NCI-H187 treated with DMSO at 0.1 percent for 48 hours (cell line): ENCODE results near the gene NSMCE1.
"Not testable (repeated sequence)": the region's sequence is repeated elsewhere in the genome, so short reads cannot be mapped to it uniquely, and the experiment has no call there.

ENCODE experiments used
- DNase-seq: peaks from one replicate; lab custom pipeline; 2025; lab: John Stamatoyannopoulos, UW

Gene NSMCE1

DNA sequence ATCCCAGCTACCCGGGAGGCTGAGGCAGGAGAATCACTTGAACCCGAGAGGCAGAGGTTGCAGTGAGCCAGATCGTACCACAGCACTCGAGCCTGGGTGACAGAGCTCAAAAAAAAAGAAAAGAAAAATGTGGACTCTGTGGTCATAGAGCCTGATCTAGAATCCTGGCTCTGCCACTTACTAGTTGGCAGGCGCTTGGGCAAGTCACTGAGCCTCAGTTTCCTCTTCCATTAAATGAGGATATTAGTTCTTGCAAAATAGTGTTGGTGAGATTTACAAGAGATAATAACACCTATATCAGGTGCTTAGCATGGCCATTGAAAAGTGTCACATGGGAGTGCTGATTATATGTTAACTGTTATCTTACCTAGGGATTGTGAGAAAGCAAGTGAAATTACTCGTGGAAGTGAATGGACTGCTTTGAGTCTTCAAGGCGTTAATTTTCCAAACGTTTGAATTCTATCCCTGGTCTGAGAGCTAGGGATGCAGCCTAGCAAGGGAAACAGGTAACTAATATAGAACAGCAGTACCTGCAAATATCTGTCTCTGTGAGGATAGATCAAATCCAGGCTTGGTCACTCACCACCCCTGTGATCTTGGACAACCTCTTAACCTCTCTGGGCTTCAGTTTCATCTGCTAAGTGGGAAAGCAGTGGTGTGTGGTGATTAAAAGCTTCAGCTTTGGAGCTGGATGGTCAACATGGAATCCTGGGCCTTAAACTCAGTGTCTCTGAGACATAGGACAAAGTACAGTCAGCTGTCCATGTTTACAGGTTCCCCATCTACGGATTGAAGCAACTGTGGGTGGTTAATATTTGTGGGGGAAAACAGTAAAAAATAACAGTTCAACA, 953 bp upstream of the NSMCE1 start:
- no peak for DNase-seq

DNA sequence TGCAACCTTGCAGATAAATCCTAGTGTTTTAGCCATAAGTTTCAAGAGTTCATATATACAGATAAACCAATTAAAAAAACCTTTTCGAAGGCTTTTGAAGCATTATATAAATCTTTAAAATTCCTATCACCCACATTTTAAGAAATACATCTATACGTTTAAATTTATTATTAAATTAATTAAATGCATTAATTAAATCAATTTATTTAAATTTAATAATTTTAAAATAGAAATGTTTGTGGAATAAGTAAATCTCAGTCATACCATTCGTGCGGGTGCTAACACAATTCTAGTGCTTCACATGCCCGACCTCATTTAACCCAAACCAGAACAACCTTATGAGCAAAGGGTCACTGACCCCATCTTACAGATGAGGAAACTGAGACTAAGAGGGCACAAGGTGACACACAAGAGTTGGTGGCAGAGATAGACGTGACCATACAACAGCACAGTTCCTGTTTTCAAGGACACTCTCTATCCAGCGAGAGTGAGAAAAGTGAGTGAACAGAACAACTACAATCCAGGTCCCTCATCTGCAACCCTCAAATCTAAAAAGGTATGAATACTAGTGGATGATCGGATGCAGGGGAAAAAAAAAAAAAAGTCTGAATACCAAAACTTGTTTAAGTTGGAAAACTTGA, 1.4 kb downstream of the NSMCE1 start:
- no peak for DNase-seq

DNA sequence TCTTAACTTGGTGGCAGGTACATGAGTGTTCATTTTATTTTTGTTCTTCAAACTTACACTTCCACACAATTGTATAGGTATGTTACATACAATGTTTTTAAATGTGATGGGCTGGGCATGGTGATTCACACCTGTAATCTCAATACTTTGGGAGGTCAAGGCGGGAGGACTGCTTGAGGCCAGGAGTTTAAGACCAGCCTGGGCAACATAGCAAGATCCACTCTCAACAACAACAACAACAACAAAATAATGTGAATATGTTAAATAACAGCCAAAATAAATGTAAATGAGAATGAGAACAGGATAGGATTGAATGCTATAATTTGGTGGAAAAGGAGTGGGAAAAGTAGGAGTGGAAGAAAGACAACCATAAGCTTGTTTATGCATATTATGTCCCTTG, 2.6 kb downstream of the NSMCE1 start:
- DNase-seq = no peak

DNA sequence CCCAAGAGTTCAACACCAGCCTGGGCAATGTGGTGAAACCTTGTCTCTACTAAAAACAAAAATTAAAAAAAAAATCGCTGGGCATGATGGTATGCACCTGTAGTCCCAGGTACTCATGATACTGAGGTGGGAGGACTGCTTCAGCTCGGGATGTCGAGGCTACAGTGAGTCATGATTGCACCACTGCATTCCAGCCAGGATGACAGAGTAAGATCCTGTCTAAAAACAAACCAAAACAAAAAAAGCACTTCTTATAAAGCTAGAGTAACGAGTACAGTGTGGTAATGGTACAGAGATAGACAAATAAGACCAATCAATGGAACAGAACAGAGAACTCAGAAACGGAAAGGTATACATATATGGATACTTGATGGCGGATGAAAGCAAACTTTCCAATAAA, 4.4 kb downstream of the NSMCE1 start:
- no peak for DNase-seq

DNA sequence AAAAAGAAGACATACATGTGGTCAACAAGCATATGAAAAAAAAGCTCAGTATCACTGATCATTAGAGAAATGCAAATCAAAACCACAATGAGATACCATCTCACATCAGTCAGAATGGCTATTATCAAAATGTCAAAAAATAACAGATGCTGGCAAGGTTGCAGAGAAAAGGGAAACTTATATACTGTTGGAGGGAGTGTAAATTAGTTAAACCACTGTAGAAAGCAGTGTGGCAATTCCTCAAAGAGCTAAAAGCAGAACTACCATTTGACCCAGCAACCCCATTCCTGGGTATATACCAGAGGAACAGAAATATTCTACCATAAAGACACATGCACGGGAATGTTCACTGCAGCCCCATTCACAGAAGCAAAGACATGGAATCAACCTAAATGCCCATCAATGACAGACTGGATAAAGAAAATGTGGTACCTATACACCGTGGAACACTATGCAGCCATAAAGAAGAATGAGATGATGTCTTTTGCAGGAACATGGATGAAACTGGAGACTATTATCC, 5.6 kb downstream of the NSMCE1 start:
- not testable (repeated sequence) for DNase-seq

DNA sequence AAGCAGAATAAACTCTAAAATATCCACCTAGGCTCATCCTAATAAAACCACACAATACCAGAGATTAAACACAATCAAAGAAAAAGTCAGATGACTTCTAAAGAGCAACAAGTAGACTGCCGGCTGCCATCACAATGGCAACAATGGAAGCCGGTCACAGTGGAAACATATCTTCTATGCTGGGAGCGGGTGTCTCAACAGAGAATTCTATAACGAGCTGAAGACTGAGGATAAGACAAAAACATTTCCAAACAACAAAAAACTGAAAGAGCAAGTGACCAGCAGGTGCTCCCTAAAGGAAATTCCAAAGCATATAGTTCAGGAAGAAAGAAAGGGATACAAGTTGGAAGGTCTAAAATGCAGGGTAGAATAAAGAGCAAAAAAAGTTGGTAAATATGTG, 8.9 kb downstream of the NSMCE1 start:
- no peak for DNase-seq

DNA sequence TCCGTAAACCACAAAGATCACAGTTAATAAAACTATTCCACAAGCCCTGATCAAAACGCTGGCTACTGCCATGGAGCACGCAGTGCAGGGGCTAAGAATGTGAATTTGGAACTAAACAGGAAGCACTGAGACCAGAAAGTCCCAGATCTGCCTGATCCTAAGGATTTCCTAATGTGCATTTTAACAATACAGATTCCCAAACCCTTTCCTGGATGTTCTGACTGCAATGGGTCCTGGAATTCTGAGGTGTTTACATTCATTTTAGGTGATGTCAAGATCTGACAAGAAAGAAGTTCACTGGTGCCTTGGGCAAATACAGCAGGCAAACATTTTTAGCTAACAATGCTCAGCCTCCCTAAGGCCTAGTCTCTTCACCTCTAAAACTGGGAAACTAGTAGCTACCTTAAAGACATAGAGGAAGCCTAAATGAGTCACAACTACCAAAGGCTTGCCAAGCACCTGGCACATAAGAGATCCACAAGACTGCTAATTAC, 10.3 kb downstream of the NSMCE1 start:
- no peak for DNase-seq

DNA sequence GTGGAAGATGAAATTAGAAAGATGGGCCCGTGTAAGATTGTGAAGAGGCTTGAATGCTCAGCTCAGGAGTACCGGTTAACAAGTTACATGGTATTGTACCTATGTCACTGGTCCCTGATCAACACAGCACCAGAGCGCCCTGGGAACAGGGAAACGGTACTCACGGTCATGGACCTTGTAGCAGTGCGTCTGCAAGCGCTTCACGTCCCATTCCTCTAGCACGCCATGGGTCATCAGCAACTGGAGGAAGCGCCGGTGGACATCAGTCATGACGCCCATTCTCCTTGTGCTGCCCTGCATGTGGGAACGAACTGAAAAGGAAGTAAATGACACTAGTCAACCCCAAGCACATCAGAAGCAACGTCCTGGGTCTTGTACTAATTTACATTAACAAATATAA, 11.3 kb downstream of the NSMCE1 start:
- no peak for DNase-seq

DNA sequence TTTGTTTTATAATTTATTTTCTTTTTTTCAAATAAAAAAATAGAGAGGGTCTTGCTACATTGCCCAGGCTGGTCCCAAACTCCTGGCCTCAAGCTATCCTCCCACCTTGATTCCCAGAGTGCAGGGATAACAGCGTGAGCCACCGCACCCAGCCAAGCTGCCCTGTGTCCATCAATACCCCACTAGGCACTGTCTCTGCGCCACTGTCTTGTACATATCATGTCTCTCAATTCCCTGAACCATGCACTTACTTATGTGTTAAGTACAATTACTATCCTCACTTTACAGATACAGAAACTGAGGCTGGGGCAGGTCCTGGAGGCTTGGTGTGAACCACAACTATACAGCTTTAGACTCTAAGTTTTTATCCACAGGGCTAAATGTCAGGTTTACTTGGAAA, 11.7 kb downstream of the NSMCE1 start:
- no peak for DNase-seq

DNA sequence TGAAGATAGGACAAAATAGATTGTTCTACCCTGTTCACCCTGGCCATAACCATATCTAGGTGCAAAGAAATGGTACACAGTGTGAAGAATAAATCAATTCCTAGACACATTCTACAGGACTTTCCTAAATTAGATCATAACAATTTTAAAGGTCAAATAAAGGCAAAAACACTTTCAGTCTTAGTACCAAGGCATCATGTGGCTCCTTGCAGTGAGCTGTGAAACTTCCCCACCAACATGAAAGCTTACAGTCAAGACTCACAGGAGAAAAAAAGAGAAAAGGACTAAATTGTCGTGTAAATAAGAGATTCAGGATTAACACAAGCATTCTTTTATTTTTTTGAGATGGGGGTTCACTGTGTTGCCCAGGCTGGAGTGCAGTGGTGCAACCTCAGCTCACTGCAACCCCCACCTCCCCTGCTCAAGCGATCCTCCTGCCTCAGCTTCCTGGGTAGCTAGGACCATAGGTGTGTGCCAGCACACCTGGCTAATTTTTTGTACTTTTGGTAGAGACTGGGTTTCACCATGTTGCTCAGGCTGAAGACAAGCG, 14.2 kb downstream of the NSMCE1 start:
- DNase-seq = no peak

DNA sequence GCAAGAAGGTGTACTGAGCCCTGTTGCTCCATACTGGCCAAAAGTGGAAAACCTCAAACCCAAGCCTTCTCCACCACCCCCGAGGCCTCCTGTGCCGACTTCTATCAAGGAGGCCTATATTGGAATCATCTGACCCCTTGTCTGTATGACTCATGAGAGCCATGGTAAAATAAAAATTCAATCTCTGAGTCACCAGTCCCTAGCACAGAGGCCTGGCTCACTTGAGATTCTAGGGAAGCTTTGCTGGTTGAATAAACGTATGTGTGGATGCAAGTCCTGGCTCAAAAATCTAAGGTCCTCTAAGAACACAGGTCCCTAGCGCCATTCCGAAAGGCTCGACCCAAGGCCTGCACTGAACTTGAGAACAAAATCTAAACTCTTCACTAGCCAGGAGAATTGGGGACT, 15.0 kb downstream of the NSMCE1 start:
- DNase-seq = no peak

DNA sequence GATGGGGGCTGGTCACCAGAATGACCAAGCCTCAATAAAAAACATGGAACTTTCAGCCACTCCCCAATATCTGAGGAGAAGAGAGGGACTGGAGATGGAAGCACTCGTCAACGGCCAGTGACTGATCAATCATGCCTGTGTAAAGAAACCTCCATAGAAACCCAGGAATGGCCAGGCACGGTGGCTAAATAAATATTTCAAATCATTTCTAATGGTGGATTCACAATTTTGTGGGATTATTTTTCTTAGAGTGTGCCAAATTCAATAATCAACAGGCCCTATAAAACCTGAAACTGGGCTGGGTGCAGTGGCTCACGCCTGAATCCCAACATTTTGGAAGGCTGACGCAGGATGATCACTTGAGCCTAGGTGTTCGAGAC, 16.4 kb downstream of the NSMCE1 start:
- DNase-seq = no peak

DNA sequence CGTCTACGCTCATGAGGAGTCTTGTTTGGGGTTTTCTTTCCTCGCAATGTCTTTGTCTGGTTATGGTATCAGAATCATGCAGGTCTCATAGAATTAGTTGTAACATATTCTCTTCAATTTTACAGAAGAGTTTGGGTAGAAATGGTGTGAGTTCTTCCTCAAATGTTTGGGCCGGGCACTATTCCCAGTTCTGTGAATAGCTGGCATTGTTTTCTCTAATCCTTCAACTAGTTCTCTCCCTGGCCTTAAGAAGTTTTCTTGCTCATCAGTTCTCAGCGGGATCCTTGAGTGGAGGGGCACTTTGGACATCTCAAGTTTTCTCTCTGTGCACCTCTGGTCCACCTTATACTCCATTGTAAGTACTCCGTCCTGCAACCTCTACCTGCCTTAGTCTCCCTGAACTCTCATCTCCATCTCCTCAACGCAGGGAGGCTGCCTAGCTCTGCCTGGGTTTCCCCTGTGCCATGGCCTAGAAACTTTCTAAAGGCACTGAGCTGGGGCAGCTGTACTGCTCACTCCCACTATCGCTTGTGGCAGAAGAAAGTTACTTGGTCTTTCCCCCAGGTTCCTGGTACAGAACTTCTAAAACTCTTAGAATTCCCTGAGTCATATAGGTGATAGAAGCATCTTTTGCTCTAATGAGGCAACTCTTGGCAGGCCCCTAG, 16.9 kb downstream of the NSMCE1 start:
- no peak for DNase-seq

DNA sequence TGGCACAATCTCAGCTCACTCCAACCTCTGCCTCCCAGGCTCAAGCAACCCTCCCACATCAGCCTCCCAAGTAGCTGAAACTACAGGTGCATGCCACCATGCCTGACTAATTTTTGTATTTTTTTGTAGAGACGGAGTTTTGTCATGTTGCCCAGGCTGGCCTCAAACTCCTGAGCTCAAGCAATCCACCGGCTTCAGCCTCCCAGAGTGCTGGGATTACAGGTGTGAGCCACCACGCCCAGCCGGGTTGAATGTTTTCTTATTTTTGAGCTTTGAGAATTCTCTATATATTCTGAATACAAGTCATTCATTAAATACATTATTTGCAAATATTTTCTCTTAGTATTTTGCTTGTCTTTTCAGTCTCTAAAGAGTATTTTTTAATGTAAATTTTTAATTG, 19.7 kb downstream of the NSMCE1 start:
- DNase-seq = not testable (repeated sequence)

DNA sequence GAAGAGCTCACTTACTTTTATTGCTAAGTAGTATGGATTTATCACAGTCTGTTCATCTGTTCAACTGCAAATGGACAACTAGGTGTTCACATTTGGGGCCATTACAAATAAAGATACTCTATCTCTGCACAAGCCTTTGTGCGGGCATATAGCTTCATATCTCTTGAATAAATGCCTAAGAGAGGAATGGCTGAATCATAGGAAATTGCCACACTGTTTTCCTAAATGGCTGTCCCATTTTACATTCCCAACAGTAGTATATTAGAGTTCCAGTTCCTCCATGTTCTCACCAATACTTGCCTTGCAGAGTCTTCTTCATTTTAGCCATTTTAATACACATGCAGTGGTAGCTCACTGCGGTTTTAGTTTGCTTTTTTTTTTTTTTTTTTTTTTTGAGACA, 20.5 kb downstream of the NSMCE1 start:
- DNase-seq = no peak

DNA sequence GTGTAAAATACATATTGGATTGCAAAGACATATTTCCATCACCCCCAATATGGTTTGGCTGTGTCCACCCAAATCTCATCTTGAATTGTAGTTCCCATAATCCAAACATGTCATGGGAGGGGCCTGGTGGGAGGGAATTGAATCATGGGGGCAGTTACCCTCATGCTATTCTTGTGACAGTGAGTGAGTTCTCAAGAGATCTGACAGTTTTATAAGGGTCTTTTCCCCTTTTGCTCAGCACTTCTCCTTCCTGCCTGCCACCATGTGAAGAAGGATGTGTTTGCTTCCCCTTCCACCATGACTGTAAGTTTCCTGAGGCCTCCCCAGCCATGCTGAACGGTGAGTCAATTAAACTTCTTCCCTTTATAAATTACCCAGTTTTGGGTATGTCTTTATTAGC, 21.5 kb downstream of the NSMCE1 start:
- DNase-seq = not testable (repeated sequence)

DNA sequence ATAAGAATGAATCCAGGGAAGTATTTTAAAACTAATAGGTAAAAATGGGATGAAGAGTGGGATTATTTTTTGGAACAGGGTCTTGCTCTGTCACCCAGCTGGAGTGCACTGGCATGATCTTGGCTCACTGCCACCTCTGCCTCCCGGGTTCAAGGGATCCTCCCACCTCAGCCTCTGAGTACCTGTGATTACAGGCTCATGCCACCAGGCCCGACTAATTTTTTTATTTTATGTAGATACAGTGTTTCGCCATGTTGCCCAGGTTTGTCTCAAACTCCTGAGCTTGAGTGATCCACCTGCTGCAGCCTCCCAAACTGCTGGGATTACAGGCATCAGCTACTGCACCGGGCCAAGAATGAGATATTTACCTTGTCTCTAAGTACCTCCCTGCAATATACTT, 22.1 kb downstream of the NSMCE1 start:
- no peak for DNase-seq

DNA sequence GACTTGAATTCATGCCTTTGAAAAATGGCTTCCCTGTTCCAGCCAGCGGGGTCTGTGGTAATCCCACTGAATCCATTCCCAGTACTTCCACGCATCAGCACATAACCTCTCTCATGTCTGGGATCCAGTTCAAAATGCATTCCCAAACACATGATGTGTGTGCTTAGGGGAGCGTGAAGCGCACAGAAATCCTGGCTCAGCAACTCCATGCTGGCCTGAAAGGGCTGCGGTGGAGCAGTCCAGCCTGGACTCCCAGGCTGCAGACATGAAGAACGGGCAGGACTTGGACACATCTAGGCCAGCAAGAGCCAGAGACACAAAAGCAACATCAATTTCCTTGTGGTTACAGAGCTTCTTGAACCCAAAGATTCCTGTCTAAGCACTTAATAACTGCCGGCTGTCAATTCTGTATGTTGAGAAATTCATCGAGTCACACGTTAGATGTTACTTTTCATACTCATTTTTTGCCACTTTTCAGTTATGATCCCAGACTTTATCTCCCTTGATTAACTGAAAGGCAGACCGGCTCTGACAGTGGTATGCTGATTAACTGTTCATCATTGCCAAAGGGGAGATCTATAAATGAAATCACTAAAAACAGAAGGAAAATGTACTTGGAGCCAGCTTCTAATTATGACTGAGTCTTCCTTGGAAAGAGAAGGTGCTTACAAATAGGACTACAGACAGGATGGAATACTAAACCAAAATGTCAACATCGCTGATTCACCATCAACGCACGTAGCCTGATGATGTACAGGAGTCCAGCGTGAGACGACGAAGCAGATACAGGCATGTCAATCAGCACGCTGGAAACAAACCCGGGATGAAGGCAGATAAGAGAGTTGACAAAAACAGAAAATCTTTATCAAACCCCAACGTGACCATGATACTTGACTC, 23.0 kb downstream of the NSMCE1 start:
- no peak for DNase-seq

DNA sequence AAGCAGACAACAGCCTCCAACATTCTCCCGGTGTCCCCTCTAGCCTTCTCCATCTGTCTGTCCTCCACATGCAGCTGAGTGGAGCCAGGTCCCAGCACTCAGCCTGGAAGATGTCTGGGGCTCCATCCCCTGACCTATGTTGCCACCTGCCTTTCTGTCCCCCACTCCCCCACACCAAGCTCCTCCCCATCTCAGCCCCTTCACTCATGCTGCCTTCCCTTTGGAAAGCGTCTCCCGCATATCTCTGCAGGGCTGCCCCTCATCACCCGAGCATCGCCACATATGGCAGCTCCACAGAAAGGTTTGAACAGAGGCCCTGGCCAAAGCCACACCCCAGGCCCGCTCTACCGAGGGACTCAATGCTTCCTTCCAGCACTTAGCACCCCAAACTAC, 24.2 kb downstream of the NSMCE1 start:
- DNase-seq = no peak

DNA sequence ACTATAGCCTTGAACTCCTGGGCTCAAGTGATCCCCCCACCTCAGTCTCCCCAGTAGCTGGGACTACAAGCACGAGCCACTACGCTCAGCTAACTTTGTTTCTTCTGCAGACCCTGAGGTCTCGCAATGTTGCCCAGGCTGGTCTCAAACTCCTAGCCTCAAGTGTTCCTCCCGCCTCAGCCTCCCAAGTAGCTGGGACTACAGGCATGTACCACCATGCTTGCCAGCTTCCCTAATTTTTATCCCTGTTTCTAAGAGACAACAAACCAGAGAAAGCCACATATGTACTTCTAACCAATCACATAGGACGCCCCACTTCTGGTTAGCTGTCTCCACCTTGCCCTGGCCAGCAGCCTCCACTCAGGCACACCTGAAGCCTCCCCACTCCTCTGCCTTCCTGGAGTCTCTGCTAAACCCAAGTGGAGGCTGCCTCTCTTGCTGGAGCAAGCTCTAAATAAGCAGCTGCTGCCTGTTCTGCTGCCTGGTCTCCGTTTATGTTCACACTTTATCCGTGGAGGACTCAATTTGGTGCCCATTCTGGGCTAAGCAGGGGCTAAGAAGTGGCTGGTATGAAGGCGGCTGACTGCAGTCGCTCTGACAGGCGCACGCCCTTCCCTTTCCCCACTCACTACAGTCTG, 24.7 kb downstream of the NSMCE1 start:
- no peak for DNase-seq
